CD4-positive, alpha-beta T cell treated with Interleukin-17A for 1 hour (primary cell): ENCODE results near the gene NOX5.

ENCODE experiments used
- DNase-seq: peaks from one replicate; pipeline ENCODE4 v3.0.0-alpha.2; 2020

Gene NOX5

DNA sequence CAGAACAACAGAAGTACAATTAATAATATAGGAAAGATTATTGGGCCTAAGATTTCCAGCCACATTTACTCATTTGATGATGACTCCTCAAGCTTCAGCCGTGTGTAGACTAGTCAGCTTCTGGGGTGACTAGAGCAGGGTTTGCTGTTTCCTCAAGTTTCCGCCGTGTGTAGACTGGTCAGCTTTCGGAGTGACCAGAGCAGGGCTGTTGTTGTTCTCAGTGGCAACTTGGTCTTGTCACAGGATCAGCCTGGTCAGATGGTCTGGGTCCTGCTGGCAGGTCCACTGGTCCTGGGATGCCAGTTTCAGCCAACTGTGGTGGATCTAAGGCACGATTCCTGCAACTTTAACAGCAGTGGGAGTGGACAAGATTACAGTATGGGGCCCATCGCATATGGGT lies 21.8 kb upstream of the NOX5 start:
- no peak for DNase-seq

DNA sequence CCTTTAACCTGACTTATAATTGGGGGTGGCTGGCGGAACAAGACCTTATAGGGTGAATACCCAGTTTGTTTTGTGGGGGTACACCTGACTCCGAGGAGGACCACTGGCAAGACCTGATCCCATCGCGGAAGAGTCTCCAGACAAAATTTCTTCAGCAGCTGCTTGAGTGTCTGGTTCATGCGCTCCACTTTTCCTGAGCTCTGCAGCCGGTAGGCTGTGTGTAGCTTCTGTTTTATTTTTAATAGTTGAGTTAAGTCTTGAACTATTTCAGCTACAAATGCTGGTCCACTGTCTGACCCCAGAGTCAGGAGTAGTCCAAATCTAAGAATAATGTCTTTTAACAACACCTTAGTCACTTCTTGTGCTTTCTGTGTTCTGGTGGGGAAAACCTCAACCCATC lies 21.2 kb upstream of the NOX5 start:
- DNase-seq, result no peak

DNA sequence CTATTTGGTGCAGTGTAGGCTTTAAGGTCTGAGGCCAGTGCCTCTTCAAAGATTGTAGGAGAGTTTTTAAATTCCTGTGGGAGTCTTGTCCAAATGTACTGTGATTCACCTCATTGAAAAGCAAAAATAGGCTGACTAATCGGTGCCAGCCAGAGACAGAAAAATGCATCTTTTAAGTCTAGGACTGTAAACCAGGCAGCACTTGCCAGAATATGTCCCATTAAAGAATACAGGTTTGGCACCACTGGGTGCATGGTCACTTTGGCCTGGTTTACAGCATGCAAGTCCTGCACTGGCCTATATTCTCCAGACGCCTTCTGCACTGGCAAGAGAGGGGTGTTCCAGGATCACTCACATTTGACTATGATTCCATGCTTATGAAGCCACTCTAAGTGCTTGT lies 20.3 kb upstream of the NOX5 start:
- DNase-seq, result no peak

DNA sequence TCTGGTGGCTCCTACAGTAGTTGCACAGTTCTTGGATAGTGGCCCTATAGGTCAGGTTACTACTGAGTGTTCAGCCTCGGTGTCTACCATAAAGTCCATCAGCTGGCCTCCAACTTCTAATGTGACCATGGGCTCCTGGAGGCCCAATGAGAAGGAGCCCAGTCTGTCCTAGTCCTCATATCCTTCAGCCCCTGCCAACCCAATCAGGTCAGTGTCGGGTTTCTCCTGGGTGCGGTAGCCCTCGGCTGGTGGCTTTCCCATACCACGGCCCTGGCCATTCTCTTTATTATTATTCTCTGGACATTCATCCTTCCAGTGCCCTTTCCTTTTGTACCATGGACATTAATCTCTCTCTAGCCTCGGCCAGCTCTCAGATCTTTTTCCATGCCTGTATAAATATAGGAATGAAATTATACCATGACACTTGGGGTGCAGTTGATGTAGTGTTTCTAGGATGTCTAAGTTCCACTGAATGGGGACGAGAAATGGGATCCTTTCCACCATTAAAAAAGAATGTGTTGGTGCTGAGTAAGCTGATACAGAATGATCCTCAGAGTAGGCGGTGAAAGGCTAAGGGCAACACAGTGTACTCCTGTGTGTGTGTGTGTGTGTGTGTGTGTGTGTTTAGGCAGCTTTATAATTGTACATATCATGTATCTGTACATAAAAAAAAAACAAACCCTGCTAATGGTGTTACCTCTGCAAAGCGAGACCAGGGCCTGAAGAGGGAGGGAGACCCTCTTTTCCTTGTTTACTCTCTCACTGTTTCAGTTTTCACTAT lies 19.3 kb upstream of the NOX5 start:
- DNase-seq, result no peak

DNA sequence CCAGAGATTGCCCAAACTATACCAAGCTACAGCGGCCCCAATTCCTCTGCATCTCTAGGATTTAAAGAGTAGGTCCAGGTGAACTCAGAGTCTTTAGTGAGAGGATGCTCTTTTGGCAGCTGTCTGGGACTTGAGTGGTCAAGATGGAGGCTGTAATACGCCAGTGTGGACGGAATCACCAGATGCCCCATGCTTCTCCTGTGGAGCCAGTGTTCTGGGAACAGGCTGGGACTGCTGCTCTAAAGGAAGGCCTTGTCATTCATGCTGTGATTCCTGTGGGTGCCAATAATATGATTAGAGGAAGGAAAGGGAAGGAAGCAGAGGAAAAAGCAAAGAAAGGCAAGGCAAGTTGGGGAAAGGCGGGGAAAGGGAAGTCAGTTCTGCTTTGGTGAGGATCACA lies 17.4 kb upstream of the NOX5 start:
- DNase-seq, result no peak

DNA sequence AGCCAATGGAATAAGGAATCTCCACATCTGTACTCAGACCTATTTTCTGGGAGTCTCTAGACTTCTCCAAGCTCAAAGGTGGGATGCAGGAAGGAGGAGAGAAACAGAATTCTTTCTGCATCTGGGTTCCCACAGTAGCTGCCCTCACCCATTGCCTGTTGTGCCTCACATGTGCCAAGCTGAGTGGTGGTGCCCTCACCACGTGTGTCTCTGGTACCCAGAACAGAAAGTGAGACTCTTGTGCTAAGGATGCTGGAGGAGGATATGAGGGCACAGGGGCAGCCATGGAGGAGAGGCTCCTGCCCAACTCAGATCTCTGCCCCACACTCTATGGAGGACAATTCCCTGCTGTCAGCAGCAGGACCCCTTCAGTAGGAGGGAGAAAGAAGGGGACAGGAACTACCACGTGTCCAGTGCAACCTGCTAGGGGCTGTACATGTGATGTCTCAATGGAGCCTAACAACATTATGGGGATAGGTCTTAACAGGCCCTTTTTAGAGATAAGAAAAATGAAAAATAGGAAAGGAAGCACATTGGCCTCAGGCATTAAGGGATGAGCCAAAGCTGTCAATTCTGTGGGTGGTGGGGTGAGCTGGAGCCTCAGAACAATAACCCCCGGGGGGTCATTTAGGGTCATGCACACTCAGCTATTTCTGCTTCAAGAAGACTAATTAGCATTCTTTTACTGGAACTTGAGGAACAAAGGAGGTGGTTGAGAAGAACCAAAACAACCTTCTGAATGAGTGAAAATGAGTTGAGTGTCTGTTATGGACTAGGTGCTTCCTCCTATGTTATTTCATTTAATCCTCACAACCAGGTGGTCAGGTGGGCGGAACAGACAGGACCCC lies 16.3 kb upstream of the NOX5 start:
- no peak for DNase-seq

DNA sequence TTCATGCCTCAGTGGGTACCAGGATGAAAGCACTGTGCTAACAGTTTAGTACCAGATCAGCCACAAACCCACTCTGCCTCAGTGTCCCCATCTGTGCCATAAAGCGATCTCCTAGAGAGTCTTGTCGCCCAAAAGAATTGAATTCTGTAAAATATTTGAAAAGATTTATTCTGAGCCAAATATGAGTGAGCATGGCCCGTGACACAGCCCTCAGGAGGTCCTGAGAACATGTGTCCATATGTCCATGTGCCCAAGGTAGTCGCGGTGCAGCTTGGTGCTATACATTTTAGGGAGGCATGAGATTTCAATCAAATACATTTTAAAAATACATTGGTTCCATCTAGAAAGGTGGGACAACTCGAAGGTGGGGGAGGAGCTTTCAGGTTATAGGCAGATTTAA lies 15.4 kb upstream of the NOX5 start:
- no peak for DNase-seq

DNA sequence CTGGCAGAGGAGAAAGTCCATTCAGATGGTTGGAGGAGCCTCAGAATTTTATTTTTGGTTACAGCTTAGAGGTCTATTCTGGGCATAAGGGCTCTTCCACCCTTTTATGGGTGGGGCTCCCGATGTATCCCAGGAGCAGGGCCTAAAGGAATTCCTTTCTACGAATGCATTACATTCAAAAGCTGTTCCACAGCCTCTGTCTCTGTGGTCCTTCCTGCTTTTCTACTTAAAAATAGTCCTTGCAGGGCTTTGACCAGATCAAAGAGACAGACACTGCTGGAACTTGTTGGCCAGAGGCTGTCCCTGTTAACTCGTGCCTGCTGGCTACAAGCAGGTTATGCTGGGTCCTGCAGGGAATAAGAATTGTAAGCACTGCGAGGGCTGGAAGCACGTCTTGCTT lies 14.4 kb upstream of the NOX5 start:
- DNase-seq, result no peak

DNA sequence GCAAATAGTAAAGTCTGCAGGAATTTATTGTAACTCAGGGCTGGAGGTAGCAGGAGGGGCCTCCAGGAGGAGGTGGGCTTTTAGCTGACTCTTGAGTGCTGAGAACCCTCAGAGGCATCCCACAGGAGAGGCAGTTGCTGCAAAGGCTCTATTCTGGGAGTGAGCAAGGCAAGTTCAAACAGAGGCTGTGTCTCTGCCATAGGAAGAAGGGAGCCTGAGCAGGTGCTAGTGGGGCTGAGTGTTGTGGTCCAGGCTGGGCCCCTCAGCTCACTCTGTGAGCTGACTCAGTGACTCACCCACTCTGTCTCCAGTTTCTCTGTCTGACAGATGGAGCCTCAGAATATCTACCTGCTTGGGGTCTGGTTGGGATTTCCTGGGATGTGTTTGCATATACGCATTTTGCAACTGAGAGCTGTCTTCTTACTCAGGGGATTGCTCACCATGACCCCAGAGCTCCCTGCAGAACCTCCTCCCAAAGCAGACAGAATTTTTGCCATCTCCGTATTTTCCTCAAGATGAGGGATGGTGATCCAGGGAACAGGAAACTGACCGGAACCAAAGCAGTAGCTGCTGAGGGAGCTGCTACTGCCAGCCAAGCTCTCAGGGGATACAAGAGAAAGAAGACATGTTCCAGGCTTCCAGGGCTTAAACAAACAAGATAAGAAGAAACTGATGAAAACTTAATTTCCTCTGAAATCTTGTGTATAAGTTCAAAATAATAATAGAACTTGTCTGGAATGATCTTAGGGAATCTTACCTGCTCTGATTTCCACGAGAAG lies 13.6 kb upstream of the NOX5 start:
- DNase-seq, result no peak

DNA sequence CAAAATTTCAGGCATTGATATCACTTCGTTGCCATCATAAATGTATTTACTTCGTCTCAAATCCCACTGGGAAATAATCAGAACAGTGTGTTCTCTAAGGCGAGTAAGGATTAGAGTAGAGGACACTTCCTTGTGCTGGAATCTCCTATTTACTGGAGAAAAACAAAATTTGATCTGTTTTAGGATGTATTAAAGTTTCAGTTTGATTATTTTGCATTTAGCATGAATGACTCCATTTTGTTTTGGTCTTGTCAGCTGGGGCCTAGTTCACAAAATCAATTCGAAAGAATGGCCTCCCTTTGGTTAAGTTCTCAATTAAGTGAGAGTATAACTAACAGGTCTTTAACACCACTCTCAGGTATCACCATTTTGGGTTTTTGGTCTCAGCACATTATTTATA lies 11.7 kb upstream of the NOX5 start:
- DNase-seq, result no peak

DNA sequence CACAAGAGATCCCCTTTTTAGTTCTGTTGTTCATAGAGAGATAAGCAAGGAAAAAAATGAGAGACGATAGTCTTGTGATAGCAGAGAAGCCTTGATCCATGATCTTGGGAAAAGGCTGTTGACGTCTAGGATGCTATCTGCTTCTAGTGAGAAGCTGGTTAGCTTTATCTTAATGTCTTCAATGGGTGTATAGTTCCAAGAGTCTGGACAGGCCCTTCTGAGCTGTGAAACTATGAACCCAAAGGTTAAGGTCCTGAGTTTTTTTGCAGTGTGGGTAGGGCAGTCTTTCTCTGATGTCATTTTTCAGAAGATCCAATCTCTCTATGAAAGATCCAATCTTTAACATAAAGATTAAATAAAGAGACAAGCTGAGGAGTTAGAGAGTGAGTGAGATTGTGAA lies 10.5 kb upstream of the NOX5 start:
- no peak for DNase-seq

DNA sequence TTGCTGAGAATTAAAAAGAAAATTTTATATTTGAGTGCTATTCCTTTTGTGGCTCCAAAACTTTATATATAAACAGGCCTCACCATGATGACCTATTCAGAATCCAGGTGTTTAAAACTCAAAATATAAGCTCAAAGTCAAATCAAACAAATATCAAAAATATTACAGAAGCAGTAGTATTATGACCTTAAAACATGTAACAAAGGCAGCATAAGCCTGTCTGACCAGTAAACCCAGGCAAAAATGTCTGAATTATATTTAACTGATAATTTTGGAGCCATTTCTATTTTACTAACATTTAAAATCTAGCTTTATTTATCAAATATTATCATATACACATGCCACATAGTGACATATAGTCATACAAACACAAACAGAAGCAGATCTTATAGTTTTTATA lies 6.4 kb upstream of the NOX5 start:
- DNase-seq, result no peak

DNA sequence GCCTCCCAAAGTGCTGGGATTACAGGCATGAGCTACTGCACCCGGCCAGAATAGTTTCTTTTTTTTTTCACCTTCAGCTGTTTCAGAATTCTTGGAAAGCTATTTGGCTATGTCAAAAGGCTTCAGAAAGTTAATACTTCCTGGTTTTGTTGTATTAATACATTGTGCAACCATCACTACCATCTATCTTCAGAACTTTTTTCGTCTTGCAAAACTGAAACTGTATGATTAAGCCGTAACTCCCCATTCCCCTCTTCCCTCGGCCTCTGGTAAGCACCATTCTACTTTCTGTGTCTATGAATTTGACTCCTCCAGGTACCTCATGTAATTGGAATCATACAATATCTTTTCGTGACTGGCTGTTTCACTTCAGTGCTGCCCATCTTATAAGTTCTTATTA lies 5.2 kb upstream of the NOX5 start:
- no peak for DNase-seq

DNA sequence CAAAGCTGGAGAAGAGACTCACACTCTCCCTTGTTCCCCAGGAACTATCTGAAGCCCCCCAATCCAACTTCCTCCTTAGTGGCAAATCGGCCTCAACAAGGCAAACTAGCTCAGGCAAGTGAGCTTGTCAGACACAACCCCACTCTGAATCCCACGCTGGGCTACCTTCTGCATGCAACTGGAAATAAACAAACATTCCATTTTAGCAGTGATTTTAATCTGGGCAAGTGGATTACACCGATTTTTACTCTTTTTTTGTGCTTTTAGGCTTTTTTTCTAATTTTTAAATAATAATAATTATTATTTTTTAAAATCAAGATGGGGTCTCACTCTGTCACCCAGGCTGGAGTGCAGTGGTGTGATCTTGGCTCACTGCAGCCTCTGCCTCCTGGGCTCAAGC lies 2.9 kb upstream of the NOX5 start:
- DNase-seq, result no peak

DNA sequence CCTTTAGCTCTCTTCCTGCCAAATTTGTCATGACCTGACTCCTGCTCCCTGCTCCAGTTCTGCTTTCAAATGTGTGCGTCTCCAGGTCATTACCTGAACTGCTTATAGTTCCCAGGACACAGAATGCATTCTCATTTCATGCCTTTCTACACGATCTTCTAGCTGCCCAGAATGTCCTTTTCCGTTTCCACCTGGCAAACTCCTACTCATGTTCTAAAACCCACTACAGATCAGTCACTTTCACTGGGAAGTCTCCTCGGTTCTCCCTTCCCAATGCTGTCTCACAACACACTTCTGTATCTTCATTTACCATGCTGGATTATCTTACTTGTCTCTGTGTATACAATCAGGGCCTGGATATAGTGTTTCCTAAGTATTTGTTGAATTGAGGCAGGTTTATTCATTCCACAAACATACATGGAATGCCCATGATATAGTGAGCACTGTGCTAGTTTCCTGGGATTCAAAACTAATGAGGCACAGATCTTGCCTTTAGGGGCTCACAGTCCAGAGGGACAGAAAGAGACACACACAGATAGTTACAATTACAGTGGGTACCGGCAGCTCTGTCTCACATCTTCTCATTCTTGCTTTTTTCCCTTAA lies 1.6 kb upstream of the NOX5 start:
- no peak for DNase-seq

DNA sequence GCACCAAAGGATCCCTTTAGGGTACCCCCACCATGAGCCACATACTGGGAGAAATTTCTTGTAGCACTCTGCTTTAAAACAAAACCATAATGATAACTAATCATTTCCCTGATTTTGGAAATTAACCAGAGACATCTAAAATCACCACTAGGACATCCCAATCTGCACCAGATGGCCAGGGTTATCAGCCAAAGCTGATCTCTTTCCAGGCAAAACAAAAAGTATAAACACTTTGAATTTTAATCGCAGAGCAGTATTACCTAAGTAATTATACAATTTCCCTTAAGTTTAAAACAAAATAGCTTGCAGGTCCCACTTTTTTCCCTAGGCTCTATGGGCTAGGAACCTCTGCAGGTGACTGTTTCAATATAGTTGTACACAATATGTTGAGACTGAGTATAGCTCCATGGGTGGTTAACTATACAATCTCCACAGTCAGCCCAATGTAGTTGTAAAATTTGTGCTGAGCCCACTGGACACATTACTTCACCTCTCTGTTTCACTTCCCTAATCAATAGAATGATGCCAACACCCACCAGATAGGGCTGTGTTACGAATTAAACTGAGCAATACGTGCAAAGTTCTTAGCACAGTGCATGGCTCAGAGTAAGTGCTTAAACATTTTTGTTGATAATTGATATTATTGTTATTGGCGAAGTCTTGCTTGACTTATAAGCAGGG lies 629 bp upstream of the NOX5 start:
- DNase-seq, result no peak

DNA sequence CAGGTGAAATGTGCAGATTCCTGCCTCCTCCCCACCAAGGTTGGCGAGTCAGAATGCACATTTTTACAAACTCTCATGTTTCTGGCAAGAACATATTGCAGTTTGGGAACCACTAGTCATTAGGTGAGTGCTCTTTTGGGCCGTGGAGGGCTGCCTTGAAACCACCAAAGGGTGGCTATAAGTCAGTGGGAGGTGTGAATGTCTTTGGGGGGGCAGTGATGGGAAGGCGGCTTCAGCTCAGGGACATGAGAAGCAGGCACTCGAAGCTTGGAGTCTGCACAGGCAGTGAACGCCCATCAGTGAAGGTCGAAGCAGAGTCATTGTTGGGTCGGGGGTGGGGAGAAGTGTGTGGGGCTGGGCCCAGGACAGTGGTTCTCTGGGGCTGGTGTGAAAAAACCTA lies 1.1 kb downstream of the NOX5 start:
- no peak for DNase-seq

DNA sequence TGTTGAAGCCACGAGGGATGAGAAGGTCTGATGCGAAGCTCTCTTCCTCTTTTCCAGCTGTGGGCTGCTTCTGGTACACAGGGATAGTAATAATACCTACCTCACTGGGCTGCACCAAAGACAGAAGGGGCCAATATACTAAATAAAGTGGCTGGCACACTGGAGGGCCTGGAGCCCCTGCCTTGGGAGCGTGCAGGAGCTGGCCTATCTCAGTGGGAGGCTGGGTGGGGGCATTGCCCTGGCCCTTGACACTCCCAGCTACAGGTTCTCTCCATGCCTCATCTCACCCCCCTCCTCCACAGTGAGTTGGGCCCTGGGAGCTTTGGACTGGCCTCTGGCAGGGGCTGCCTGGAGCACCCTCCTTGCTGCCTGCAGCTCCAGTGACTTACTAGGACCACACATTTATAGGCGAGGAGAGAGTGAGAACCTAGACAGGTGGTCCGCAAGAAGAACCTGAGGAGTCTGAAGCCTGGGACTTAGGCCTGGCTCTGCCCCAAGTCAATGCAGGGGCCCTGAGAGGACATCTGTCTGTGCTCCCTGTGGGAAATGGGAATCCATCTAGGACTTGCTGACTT lies 1.6 kb downstream of the NOX5 start:
- no peak for DNase-seq

DNA sequence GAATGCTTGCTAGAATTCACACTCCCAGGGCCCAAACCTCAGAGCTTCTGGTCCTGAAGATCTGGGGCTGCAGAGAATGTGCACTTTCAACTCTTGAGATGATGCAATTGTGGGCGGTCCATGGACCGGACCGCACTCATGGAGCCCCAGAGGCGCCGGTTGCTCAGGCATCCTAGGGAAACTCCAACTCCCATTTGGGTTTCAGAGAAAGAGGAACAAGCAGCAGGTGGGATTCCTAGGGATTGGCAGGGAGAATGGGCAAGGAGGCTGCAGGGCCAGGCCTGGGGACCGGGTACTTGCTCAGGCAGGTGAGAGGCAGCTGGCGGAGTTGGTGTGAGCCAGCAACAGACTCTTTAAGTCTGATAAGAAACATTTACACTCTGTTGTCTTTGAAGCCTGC lies 3.5 kb downstream of the NOX5 start:
- no peak for DNase-seq

DNA sequence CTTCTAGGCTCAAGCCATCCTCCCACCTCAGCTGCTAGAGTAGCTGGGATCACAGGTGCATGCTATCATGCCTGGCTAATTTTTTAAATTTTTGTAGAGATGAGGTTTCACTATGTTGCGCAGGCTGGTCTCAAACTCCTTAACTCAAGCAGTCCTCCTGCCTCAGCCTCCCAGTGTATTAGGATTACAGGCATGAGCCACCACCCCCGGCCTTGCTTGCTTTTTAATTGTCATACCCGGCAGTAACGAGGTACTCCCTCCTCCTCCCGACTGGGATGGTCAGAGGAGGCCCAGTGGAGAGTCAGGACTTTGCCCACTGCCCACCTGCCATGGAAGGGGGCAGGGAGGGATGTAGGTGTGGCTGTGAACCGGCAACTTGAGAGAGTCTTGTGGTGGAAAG lies 4.5 kb downstream of the NOX5 start:
- DNase-seq, result no peak

DNA sequence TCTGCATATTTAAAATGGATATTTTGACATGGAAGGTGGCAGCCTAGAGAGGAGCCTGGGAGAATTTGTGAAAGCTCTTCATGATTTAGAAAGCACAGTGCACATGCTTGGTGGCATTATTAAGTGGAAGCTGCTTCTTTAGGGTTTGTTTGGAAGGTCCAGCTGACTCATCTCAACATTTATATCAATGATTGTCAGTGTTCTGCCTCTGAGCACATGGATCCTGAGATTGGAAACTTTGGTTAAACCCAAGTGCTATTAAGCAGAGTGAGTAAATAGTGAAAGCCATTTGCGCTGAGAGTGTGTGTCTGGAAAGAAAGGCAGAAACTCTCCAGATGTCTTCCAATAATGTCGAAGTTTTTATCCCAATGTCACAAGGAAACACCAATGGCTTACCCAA lies 7.4 kb downstream of the NOX5 start:
- DNase-seq, result no peak

DNA sequence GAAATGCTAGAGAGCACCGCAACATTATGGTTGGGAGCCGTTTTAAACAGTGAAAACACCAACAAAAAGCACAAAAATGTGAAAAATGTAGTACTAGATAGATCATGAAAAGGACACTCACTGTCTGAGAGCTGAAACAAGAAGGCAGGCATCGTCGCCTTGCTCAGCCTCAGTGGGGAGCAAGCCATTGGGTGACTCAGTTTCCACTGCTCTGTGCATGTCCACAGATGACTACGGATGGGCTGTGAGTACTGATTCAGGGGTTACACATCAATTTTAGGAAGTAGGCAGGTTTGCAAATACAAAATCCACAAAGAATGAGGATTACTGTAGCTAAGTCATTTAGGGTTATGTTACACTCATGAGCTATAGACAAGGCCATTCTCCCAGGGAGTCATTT lies 10.8 kb downstream of the NOX5 start:
- no peak for DNase-seq
